ENCODE results near the gene APLP2. TPM values are rescaled to one million over a fixed set of nuclear protein-coding genes. Genes with fewer than 3 reads are reported as not detected.

APLP2 gene
- total RNA-seq, 6 donors from 2014 or later, result 249 to 939 (median 653) TPM

DNA sequence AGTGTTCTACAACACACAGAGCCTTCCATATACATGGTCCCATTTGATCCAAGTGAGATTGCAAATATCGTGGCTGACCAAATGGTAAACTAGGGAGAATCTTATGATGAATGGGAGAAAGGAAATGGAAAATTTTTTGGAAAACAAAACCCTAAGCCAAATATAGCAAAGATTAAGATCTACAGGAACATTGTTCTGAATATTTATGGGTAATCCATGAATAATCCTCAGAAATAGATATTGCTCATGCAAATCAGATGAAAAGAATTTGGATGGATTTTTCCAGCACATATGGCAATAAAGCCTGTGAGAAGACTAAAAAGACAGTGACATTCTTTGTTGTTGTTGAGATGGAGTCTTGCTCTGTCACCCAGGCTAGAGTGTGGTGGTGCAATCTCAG, 45.3 kb upstream of the APLP2 start:
- 64 to 84% methylated on average over 1 of the region's 1 CpG for WGBS, 2 donors
- ATAC-seq (ENCODE audit: low FRiP score in 2 of 2) (no peak), DNase-seq (no peak)
- H3K4me1 ChIP-seq, result no peaks in the 10 kb centered on the region
- H3K36me3 ChIP-seq, result no peaks in the 10 kb centered on the region
- H3K4me3 ChIP-seq, result no peak overlapping the region
- TF ChIP-seq POLR2AphosphoS5 (IDR thresholded peaks at IDR 0.05) (no peak), POLR2A (IDR thresholded peaks at IDR 0.05) (no peak), EP300 (IDR thresholded peaks at IDR 0.05) (no peak), CTCF (IDR thresholded peaks at IDR 0.05) (no peak)
- no peak overlapping the region for H3K27ac ChIP-seq
- no peaks in the 10 kb centered on the region for H3K9me3 ChIP-seq
- no peaks in the 10 kb centered on the region for H3K27me3 ChIP-seq

GRCh38 chr11:130025371-130025770, 44.3 kb upstream of the APLP2 start:
- WGBS, 2 donors, result 82 to 88% methylated on average over 1 of the region's 1 CpG
- Histone ChIP-seq H3K9me3 (no peaks in the 10 kb centered on the region), H3K27ac (no peak overlapping the region), H3K27me3 (no peaks in the 10 kb centered on the region), H3K4me3 (no peak overlapping the region), H3K4me1 (no peaks in the 10 kb centered on the region), H3K36me3 (no peaks in the 10 kb centered on the region)
- ATAC-seq (ENCODE audit: low FRiP score in 2 of 2), result no peak
- DNase-seq, result no peak
- TF ChIP-seq CTCF (IDR thresholded peaks at IDR 0.05), result no peak
- no peak for TF ChIP-seq POLR2A (IDR thresholded peaks at IDR 0.05)
- no peak for TF ChIP-seq EP300 (IDR thresholded peaks at IDR 0.05)
- TF ChIP-seq POLR2AphosphoS5 (IDR thresholded peaks at IDR 0.05), result no peak

DNA sequence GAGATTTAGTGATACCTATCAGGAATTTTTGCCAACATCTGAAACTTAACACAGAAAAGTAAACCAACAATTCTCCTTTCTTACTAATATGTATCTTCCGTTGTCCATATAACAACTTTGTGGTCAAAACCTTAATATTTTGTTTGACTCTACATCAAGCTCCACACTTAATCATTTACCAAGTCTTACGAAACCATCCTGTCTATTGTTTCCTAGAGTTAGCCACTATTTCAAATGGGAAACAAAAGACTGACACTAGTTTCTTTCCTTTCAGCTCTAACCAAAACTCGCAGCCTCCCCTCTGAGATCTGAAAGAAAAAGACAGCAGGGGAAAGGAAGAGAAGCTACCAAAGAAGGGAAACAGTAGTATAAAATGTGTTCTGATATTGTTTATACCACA, 40.6 kb upstream of the APLP2 start:
- H3K4me1 ChIP-seq, result no peaks in the 10 kb centered on the region
- H3K9me3 ChIP-seq, result no peaks in the 10 kb centered on the region
- no peaks in the 10 kb centered on the region for H3K27me3 ChIP-seq
- H3K4me3 ChIP-seq, result no peak overlapping the region
- DNase-seq, result no peak
- WGBS, 2 donors, result 49 to 66% methylated on average over 3 of the region's 3 CpGs
- no peaks in the 10 kb centered on the region for H3K36me3 ChIP-seq
- no peak overlapping the region for H3K27ac ChIP-seq
- TF ChIP-seq CTCF (IDR thresholded peaks at IDR 0.05), result no peak
- no peak for TF ChIP-seq POLR2AphosphoS5 (IDR thresholded peaks at IDR 0.05)
- no peak for TF ChIP-seq POLR2A (IDR thresholded peaks at IDR 0.05)
- TF ChIP-seq EP300 (IDR thresholded peaks at IDR 0.05), result no peak
- ATAC-seq (ENCODE audit: low FRiP score in 2 of 2), result no peak

GRCh38 chr11:130031056-130031455, 38.6 kb upstream of the APLP2 start:
- ATAC-seq (ENCODE audit: low FRiP score in 2 of 2), result no peak
- Histone ChIP-seq H3K4me1 (no peaks in the 10 kb centered on the region), H3K4me3 (no peak overlapping the region), H3K9me3 (no peaks in the 10 kb centered on the region), H3K27ac (no peak overlapping the region), H3K36me3 (no peaks in the 10 kb centered on the region), H3K27me3 (no peaks in the 10 kb centered on the region)
- no peak for DNase-seq
- 56 to 69% methylated on average over 1 of the region's 1 CpG for WGBS, 2 donors
- TF ChIP-seq POLR2AphosphoS5 (IDR thresholded peaks at IDR 0.05), result no peak
- TF ChIP-seq POLR2A (IDR thresholded peaks at IDR 0.05), result no peak
- no peak for TF ChIP-seq CTCF (IDR thresholded peaks at IDR 0.05)
- TF ChIP-seq EP300 (IDR thresholded peaks at IDR 0.05), result no peak

- Histone ChIP-seq H3K4me1 (no peaks in the 10 kb centered on the region), H3K4me3 (no peak overlapping the region), H3K27me3 (no peaks in the 10 kb centered on the region), H3K27ac (no peak overlapping the region), H3K36me3 (no peaks in the 10 kb centered on the region), H3K9me3 (no peaks in the 10 kb centered on the region)
- WGBS, 2 donors, result 67 to 71% methylated on average over 2 of the region's 2 CpGs
- TF ChIP-seq CTCF (IDR thresholded peaks at IDR 0.05), result no peak
- TF ChIP-seq EP300 (IDR thresholded peaks at IDR 0.05), result no peak
- no peak for TF ChIP-seq POLR2AphosphoS5 (IDR thresholded peaks at IDR 0.05)
- no peak for TF ChIP-seq POLR2A (IDR thresholded peaks at IDR 0.05)
- DNase-seq, result no peak
- no peak for ATAC-seq (ENCODE audit: low FRiP score in 2 of 2)
Measured at GRCh38 chr11:130031945-130032344, 37.7 kb upstream of the APLP2 start.
